ENCODE data around the gene NFE2L1.

Gene NFE2L1

DNA sequence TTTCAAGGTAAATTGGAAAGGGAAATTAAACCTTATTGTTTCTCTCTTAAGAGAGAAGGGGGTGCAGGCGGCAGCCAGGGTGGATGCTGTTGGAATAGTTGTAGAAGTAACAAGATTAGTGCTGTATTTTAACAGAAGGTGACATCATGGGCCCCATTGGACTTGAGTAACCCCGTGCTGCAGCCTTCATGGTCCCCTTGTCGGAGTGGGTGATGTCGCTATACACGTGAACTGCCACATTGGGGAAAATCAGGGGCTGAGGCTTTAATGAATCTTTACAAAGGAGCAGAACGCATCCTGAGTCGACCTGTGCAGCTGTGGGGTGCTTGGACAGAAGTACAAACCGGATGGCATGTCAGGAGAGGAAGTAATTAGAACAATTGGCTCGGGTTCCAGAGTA is 62.6 kb downstream of the NFE2L1 start:
- DNase-seq (ENCODE audit: low read depth): no peak

All from activated T-helper 9 cell treated with anti-CD3 and anti-CD28 coated beads, Interleukin-2, amount 50 U/mL, for 16 hours (primary cell).